Endothelial cell of umbilical vein (primary cell): ENCODE results near the gene UNC5A. TPM values are rescaled to one million over a fixed set of nuclear protein-coding genes. Genes with fewer than 3 reads are reported as not detected.

ENCODE experiments used
- BruUV-seq: library from RNA; stranded (reverse); fragments of 400-500 nt; replicated peaks from 2 replicates; lab custom pipeline; 2021; lab: Mats Ljungman, UMichigan
- CTCF ChIA-PET: fragments of 300-600, 350-600 bp; sonication (Branson Sonifier 250); formaldehyde crosslinking; loops from one replicate; lab custom pipeline; 2021; ENCODE audit warnings: antibody characterized with exemption, inconsistent platforms; lab: Charles Lee
- POLR2A ChIA-PET: fragments of 300-600, 350-600 bp; sonication (Branson Sonifier 250); formaldehyde crosslinking; loops from one replicate; lab custom pipeline; 2021; ENCODE audit warnings: antibody characterized with exemption, inconsistent platforms; lab: Charles Lee
- DNase-seq: peaks from one replicate; pipeline ENCODE4 v3.0.0-alpha.2; 2011; ENCODE audit warnings: low read depth, low spot score
- FAIRE-seq: peaks from 2 replicates; lab custom pipeline; 2011; peaks lifted over from hg19 to GRCh38; lab: Jason Lieb, UNC
- H2AFZ ChIP-seq: 2 replicates; pipeline ENCODE4 v1.6.0; 2012; ENCODE audit warnings: low read depth, low read length, control low read depth, inconsistent platforms
- H3K27ac ChIP-seq: 2 replicates; pipeline ENCODE4 v1.5.1; 2011; ENCODE audit warnings: low read depth, mild to moderate bottlenecking, control low read depth, low read length, moderate library complexity; ENCODE audit not compliant: insufficient read depth
- H3K27me3 ChIP-seq, 2 experiments: 2 replicates each; pipeline versions ENCODE4 v1.6.0 to v1.6.1; 2011; ENCODE audit warnings: low read length in 2 of 2, mixed read lengths in 1 of 2; ENCODE audit not compliant: control insufficient read depth in 2 of 2, insufficient read depth in 2 of 2
- H3K36me3 ChIP-seq, 2 experiments: 2 replicates in 1 of 2; 3 replicates in 1 of 2; pipeline ENCODE4 v1.5.1; 2011; ENCODE audit warnings: low read length in 2 of 2, mild to moderate bottlenecking in 1 of 2, moderate library complexity in 1 of 2; ENCODE audit not compliant: control insufficient read depth in 2 of 2, insufficient read depth in 2 of 2; ENCODE audit errors: extremely low read depth in 1 of 2
- H3K4me1 ChIP-seq: 3 replicates; pipeline ENCODE4 v1.5.1; 2011; ENCODE audit warnings: mild to moderate bottlenecking, low read length; ENCODE audit not compliant: control insufficient read depth, insufficient read depth; ENCODE audit errors: extremely low read depth
- H3K4me2 ChIP-seq: 2 replicates; pipeline ENCODE4 v1.6.1; 2011; ENCODE audit warnings: low read length, control low read depth, mixed read lengths; ENCODE audit not compliant: insufficient read depth
- H3K4me3 ChIP-seq, 3 experiments: fragments of 200-600 bp in 1 of 3; sonication (generic), shearing (Covaris generic) in 1 of 3; replicated peaks in 1 of 3; 2 replicates each; pipeline ENCODE4 v1.5.1; 2011 to 2016; ENCODE audit warnings: control low read depth in 3 of 3, low read length in 3 of 3, mild to moderate bottlenecking in 2 of 3, inconsistent platforms in 1 of 3, low read depth in 1 of 3, moderate library complexity in 1 of 3; ENCODE audit not compliant: insufficient read depth in 1 of 3
- H3K79me2 ChIP-seq: 2 replicates; pipeline ENCODE4 v1.6.0; 2012; ENCODE audit warnings: low read length, inconsistent platforms; ENCODE audit not compliant: control insufficient read depth, insufficient read depth
- H3K9ac ChIP-seq: replicated peaks from 2 replicates; pipeline ENCODE3; 2011; ENCODE audit warnings: low read length, control low read depth; ENCODE audit not compliant: insufficient read depth; ENCODE audit errors: extremely low read depth
- H3K9me1 ChIP-seq: replicated peaks from 3 replicates; pipeline ENCODE4 v1.6.0; 2011; ENCODE audit warnings: mild to moderate bottlenecking, low read length; ENCODE audit not compliant: control insufficient read depth, insufficient read depth; ENCODE audit errors: extremely low read depth
- H3K9me3 ChIP-seq: replicated peaks from 2 replicates; pipeline ENCODE4 v1.5.1; 2012; ENCODE audit warnings: low read length, inconsistent platforms; ENCODE audit not compliant: control insufficient read depth, insufficient read depth
- H4K20me1 ChIP-seq: replicated peaks from 2 replicates; pipeline ENCODE3; 2011; ENCODE audit warnings: mild to moderate bottlenecking, low read length; ENCODE audit not compliant: control insufficient read depth, insufficient read depth; ENCODE audit errors: extremely low read depth
- CTCF ChIP-seq, 2 donors: IDR thresholded peaks; 1 replicate in 1 of 2; 2 replicates in 1 of 2; pipeline ENCODE4 v1.5.1; 2011; ENCODE audit warnings: low read length in 2 of 2, mild to moderate bottlenecking in 2 of 2, moderate library complexity in 2 of 2, control low read depth in 1 of 2, inconsistent platforms in 1 of 2, low read depth in 1 of 2; ENCODE audit not compliant: insufficient read depth in 1 of 2; ENCODE audit errors: extremely low read depth in 1 of 2
- EZH2 ChIP-seq: IDR thresholded peaks from 2 replicates; pipeline ENCODE4 v1.6.1; 2012; ENCODE audit warnings: borderline replicate concordance, low read depth, mild to moderate bottlenecking, moderate library complexity, low read length, inconsistent platforms; ENCODE audit not compliant: severe bottlenecking
- FOS ChIP-seq: IDR thresholded peaks from 2 replicates; pipeline ENCODE4 v1.6.1; 2011; ENCODE audit warnings: mild to moderate bottlenecking, low read length, moderate library complexity, borderline replicate concordance; ENCODE audit not compliant: insufficient read depth
- GATA2 ChIP-seq: IDR thresholded peaks from 2 replicates; pipeline ENCODE4 v1.7.0; 2011; ENCODE audit warnings: low read depth, mild to moderate bottlenecking, moderate library complexity, mixed read lengths, low read length; ENCODE audit not compliant: insufficient read length, insufficient read depth
- JUN ChIP-seq: IDR thresholded peaks from 2 replicates; pipeline ENCODE4 v1.6.1; 2011; ENCODE audit warnings: borderline replicate concordance, low read depth; ENCODE audit not compliant: insufficient read length, insufficient read depth
- MAX ChIP-seq: IDR thresholded peaks from 2 replicates; pipeline ENCODE4 v1.6.1; 2011; ENCODE audit not compliant: insufficient read depth, insufficient read length
- MYC ChIP-seq: IDR thresholded peaks from one replicate; pipeline ENCODE4 v1.6.1; 2011; ENCODE audit warnings: mild to moderate bottlenecking, low read depth, low read length
- POLR2A ChIP-seq: IDR thresholded peaks from 2 replicates; pipeline ENCODE4 v1.6.1; 2012; ENCODE audit warnings: low read depth, mild to moderate bottlenecking, control low read depth, low read length
- dilution Hi-C: fragments of 300-500 bp; cut with MboI; formaldehyde crosslinking; loops from one replicate; pipeline ENCODE4 v1.15.0; 2019; ENCODE audit warnings: low sequenced_read_pairs; ENCODE audit not compliant: extremely low pct_ligation_motif_present
- intact Hi-C: fragments of 100-400 bp; cut with micrococcal nuclease; formaldehyde crosslinking; loops from one replicate; pipeline ENCODE4 v1.10.0; 2022
- polyA plus RNA-seq, 4 experiments: library from polyadenylated mRNA; depleted of rRNA in 3 of 4; stranded (reverse) in 3 of 4; unstranded in 1 of 4; fragments of >200 nt; gene quantifications; 2 replicates each; pipeline versions ENCODE4 v1.2.1 to v1.2.3, GENCODE V29; 2011 to 2012; ENCODE audit warnings: missing spikeins in 1 of 4
- total RNA-seq: library from RNA; stranded (reverse); gene quantifications from 2 replicates; pipeline ENCODE4 v1.2.3, GENCODE V29; 2021

Gene UNC5A
- total and polyA plus RNA-seq, 2 donors (not counting 3 experiments of a cell fraction or from before 2014, with no cell fraction given): 0.08 to 0.22 TPM

- H3K36me3 ChIP-seq: no peaks in the 10 kb centered on the region
- DNase-seq: no peak
- no peaks in the 10 kb centered on the region for H3K79me2 ChIP-seq
- H3K9me3 ChIP-seq: no peaks in the 10 kb centered on the region
- no peak overlapping the region for H3K27ac ChIP-seq
- BruUV-seq: no TSS peak
- H2AFZ ChIP-seq: no peak overlapping the region
- TF ChIP-seq EZH2: no peak
- no peak for TF ChIP-seq CTCF (IDR thresholded peaks at IDR 0.05; ENCODE audit: extremely low read depth in 1 of 2, insufficient read depth in 1 of 2, low read depth in 1 of 2, low read length in 2 of 2)
- no peak for TF ChIP-seq JUN
- TF ChIP-seq FOS: no peak
- TF ChIP-seq POLR2A: no peak
- no peak for TF ChIP-seq MYC
- TF ChIP-seq MAX: no peak
- TF ChIP-seq GATA2: no peak
- POLR2A ChIA-PET: no interaction called here
- intact Hi-C loops (no loop called here), dilution Hi-C loops (no loop called here)
- H3K9ac ChIP-seq: no peak overlapping the region
- no peaks in the 10 kb centered on the region for H3K9me1 ChIP-seq
- H3K4me2 ChIP-seq: no peak overlapping the region
- H3K4me3 ChIP-seq: no peak overlapping the region
- CTCF ChIA-PET: no interaction called here
- H3K27me3 ChIP-seq: peaks cover 0 to 2% of the 10 kb centered on the region in 2 experiments
- FAIRE-seq: no peak
- no peaks in the 10 kb centered on the region for H3K4me1 ChIP-seq
- no peaks in the 10 kb centered on the region for H4K20me1 ChIP-seq
Observed at GRCh38 chr5:176798086-176798876, 12.1 kb upstream of the UNC5A start.
